GM18951 (cell line): ENCODE results near the gene PRTN3.

Experiments
- POLR2A ChIP-seq: IDR thresholded peaks from 4 replicates; pipeline ENCODE4 v1.6.1; 2011; ENCODE audit warnings: mild to moderate bottlenecking; ENCODE audit not compliant: insufficient read length, insufficient read depth; ENCODE audit errors: extremely low read depth
- in situ Hi-C: fragments of 300-500 bp; cut with MboI; formaldehyde crosslinking; loops from one replicate; pipeline ENCODE4 v1.12.0; 2022; ENCODE audit warnings: low sequenced_read_pairs, mixed read lengths, inconsistent platforms; ENCODE audit not compliant: unreplicated experiment

Gene PRTN3

GRCh38 chr19:840519-841206 lies at the start of gene PRTN3:
PRTN3 (plus strand) TSS chr19:840999; CDS start chr19:841009, 10 bp downstream.
- in situ Hi-C loops = no loop called here
- TF ChIP-seq POLR2A = no peak

- in situ Hi-C loops = no loop called here
- no peak for TF ChIP-seq POLR2A
These were observed 49.7 kb upstream of the PRTN3 start for GRCh38 chr19:791007-791566.

GRCh38 chr19:791567-792305 lies 49.1 kb upstream of the PRTN3 start:
- in situ Hi-C loops = no loop called here

GRCh38 chr19:792306-792885 lies 48.4 kb upstream of the PRTN3 start:
- no peak for TF ChIP-seq POLR2A
- in situ Hi-C loops = no loop called here

More at GRCh38 chr19:791567-792305, 49.1 kb upstream of the PRTN3 start:
- TF ChIP-seq POLR2A = no peak

GRCh38 chr19:793806-794205 lies 47.0 kb upstream of the PRTN3 start:
- in situ Hi-C loops = no loop called here
- no peak for TF ChIP-seq POLR2A

- no peak for TF ChIP-seq POLR2A
- in situ Hi-C loops = no loop called here
These were observed 45.7 kb upstream of the PRTN3 start for GRCh38 chr19:795073-795611.

- in situ Hi-C loops = no loop called here
- TF ChIP-seq POLR2A = no peak
These were observed 44.9 kb upstream of the PRTN3 start for GRCh38 chr19:795691-796581.

- TF ChIP-seq POLR2A = peak; percentile 95
These were observed 43.9 kb upstream of the PRTN3 start, which contains the start of gene PTBP1 for GRCh38 chr19:796692-797527. PTBP1 (plus strand) TSS chr19:797452; CDS start chr19:797498, 46 bp downstream.

GRCh38 chr19:797528-798414 lies 43.0 kb upstream of the PRTN3 start:
- peak; percentile 6 for TF ChIP-seq POLR2A
- in situ Hi-C loops = no loop called here

More at GRCh38 chr19:796692-797527, 43.9 kb upstream of the PRTN3 start, which contains the start of gene PTBP1:
- in situ Hi-C loops = no loop called here

GRCh38 chr19:798415-799075 lies 42.3 kb upstream of the PRTN3 start:
- no peak for TF ChIP-seq POLR2A
- in situ Hi-C loops = no loop called here
